ENCODE results near the gene ZDHHC20. TPM values are rescaled to one million over a fixed set of nuclear protein-coding genes. Genes with fewer than 3 reads are reported as not detected.

The ZDHHC20 gene
- total RNA-seq, 1 experiment from 2014 or later, result 110 TPM

DNA sequence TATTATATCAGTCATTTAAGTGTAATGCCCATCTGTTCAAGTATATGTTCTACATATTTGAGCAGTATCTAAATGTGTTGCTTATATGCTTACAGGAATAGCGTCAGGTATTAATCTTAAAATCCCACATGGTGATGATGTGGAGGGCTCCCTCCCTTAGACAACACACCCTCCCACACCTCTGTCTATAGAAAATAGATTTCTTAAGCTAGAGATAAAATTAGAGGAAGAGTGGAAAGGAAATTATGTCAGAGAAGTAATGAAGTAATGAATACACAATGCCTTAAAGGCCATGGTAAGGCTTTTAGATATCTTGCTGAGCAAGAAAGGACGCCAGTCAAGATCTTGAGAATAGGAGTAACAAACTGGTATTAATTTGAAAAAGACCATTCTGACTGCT lies 12.4 kb downstream of the ZDHHC20 start (continued):
- TF ChIP-seq, protein P1, sequence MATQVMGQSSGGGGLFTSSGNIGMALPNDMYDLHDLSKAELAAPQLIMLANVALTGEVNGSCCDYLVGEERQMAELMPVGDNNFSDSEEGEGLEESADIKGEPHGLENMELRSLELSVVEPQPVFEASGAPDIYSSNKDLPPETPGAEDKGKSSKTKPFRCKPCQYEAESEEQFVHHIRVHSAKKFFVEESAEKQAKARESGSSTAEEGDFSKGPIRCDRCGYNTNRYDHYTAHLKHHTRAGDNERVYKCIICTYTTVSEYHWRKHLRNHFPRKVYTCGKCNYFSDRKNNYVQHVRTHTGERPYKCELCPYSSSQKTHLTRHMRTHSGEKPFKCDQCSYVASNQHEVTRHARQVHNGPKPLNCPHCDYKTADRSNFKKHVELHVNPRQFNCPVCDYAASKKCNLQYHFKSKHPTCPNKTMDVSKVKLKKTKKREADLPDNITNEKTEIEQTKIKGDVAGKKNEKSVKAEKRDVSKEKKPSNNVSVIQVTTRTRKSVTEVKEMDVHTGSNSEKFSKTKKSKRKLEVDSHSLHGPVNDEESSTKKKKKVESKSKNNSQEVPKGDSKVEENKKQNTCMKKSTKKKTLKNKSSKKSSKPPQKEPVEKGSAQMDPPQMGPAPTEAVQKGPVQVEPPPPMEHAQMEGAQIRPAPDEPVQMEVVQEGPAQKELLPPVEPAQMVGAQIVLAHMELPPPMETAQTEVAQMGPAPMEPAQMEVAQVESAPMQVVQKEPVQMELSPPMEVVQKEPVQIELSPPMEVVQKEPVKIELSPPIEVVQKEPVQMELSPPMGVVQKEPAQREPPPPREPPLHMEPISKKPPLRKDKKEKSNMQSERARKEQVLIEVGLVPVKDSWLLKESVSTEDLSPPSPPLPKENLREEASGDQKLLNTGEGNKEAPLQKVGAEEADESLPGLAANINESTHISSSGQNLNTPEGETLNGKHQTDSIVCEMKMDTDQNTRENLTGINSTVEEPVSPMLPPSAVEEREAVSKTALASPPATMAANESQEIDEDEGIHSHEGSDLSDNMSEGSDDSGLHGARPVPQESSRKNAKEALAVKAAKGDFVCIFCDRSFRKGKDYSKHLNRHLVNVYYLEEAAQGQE (IDR thresholded peaks at IDR 0.05; ENCODE audit: low read depth), result no peak
- no peak for TF ChIP-seq ZNF274 (IDR thresholded peaks at IDR 0.05; ENCODE audit: low read depth, low read length)

DNA sequence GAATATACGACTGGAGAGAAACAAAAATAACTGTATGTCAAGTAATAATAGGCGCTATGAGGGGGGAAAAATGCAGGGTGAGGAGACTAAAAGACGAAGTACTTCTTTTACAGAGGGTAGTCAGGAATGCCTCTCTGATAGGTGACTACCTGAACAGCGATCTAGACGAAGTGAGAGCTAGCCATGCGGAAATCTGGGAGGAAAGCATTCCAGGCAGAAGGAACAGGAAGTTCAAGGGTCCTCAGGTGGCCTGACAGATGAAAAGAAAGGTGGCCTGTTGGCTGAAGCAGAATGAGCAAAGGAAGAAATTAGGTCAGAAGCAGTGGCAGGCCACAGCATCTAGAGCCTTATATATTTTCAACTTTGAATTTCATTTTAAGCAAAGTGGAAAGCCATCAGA lies 13.3 kb downstream of the ZDHHC20 start:
- Histone ChIP-seq H3K9ac (ENCODE audit: low read length) (no peak overlapping the region), H3K4me2 (ENCODE audit: low read length) (no peak overlapping the region), H3K36me3 (ENCODE audit: control insufficient read depth in 1 of 2, insufficient read depth in 2 of 2, low read length in 2 of 2) (no peaks in the 10 kb centered on the region), H3K9me2 (ENCODE audit: insufficient read depth) (no peaks in the 10 kb centered on the region), H3K9me3 (ENCODE audit: control insufficient read depth in 1 of 2, insufficient read depth in 1 of 2, low read depth in 1 of 2, low read length in 2 of 2) (no peaks in the 10 kb centered on the region), H4K20me1 (ENCODE audit: insufficient read depth) (peaks cover 4% of the 10 kb centered on the region; the same call in 1 of the 2 replicates), H3K4me3 (replicated peaks in 1 of 2; ENCODE audit: low read depth in 1 of 2, low read length in 2 of 2) (no peak overlapping the region), H3K4me1 (ENCODE audit: control insufficient read depth in 1 of 2, insufficient read depth in 2 of 2, low read length in 2 of 2) (peaks cover 36 to 44% of the 10 kb centered on the region in 2 experiments), H3K79me2 (ENCODE audit: insufficient read depth, low read length) (peaks cover 77% of the 10 kb centered on the region), H3K27ac (ENCODE audit: low read depth, low read length) (no peak overlapping the region), H2AFZ (ENCODE audit: low read depth, low read length, poor library complexity, severe bottlenecking) (no peak overlapping the region), H3K27me3 (ENCODE audit: insufficient read depth, low read length) (no peaks in the 10 kb centered on the region)
- CTCF ChIA-PET, result no interaction called here
- no peak for TF ChIP-seq ZFX (IDR thresholded peaks at IDR 0.05)
- DNase-seq (ENCODE audit: low read depth, low spot score) (no peak), ATAC-seq (no peak)
- POLR2A ChIA-PET, result no interaction called here
- RAD21 ChIA-PET (ENCODE audit: low non-redundant PET in 1 of 2, low total read pairs in 2 of 2, uncharacterized antibody in 2 of 2, unreplicated experiment in 2 of 2), result no interaction called here
- BruUV-seq (replicated peaks), result no TSS peak
- intact Hi-C loops (cut with micrococcal nuclease), result no loop called here

DNA sequence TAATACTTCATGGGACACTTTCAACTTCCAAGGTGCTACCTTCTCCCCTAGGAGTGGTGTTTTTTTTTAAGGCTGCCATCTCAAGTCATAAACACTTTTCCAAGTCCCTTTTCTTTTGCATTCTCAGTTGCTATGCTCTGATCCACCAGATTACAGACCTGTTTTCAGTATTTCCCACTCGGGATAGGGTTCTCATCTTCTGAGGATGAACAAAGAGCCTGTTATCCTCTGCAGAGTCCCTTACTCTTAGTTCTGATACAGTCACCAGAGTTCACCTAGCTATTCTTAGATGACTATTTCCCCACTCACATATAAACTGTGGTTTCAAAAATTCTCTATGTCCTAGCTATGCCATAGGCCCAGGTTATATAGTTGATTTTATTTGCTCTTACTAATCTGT lies 15.9 kb downstream of the ZDHHC20 start:
- TF ChIP-seq, protein P1 (IDR thresholded peaks at IDR 0.05; ENCODE audit: low read depth), result no peak
- TF ChIP-seq, protein P2, sequence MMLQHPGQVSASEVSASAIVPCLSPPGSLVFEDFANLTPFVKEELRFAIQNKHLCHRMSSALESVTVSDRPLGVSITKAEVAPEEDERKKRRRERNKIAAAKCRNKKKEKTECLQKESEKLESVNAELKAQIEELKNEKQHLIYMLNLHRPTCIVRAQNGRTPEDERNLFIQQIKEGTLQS (IDR thresholded peaks at IDR 0.05), result no peak
- TF ChIP-seq SRF (IDR thresholded peaks at IDR 0.05; ENCODE audit: low read depth) (0 out of 2 replicates have a peak, but pooled peaks have one; percentile 24), ZNF274 (IDR thresholded peaks at IDR 0.05; ENCODE audit: low read depth, low read length) (no peak)
- TF ChIP-seq, protein P3, sequence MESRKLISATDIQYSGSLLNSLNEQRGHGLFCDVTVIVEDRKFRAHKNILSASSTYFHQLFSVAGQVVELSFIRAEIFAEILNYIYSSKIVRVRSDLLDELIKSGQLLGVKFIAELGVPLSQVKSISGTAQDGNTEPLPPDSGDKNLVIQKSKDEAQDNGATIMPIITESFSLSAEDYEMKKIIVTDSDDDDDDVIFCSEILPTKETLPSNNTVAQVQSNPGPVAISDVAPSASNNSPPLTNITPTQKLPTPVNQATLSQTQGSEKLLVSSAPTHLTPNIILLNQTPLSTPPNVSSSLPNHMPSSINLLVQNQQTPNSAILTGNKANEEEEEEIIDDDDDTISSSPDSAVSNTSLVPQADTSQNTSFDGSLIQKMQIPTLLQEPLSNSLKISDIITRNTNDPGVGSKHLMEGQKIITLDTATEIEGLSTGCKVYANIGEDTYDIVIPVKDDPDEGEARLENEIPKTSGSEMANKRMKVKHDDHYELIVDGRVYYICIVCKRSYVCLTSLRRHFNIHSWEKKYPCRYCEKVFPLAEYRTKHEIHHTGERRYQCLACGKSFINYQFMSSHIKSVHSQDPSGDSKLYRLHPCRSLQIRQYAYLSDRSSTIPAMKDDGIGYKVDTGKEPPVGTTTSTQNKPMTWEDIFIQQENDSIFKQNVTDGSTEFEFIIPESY (IDR thresholded peaks at IDR 0.05; ENCODE audit: extremely low read depth, insufficient replicate concordance, low read length), result no peak
- H4K20me1 ChIP-seq (ENCODE audit: insufficient read depth), result peaks cover 4% of the 10 kb centered on the region; the same call in 1 of the 2 replicates
- H2AFZ ChIP-seq (ENCODE audit: low read depth, low read length, poor library complexity, severe bottlenecking), result no peak overlapping the region
- POLR2A ChIA-PET, result no interaction called here
- peak overlapping the region; percentile 73 for H3K4me2 ChIP-seq (ENCODE audit: low read length)
- peak; percentile 67 for ATAC-seq
- H3K9me2 ChIP-seq (ENCODE audit: insufficient read depth), result no peaks in the 10 kb centered on the region
- no peaks in the 10 kb centered on the region for H3K27me3 ChIP-seq (ENCODE audit: insufficient read depth, low read length)
- no TSS peak for BruUV-seq (replicated peaks)
- RAD21 ChIA-PET (ENCODE audit: low non-redundant PET in 1 of 2, low total read pairs in 2 of 2, uncharacterized antibody in 2 of 2, unreplicated experiment in 2 of 2), result no interaction called here
- peaks cover 0 to 8% of the 10 kb centered on the region in 2 experiments; a peak in 1 of 4 replicates for H3K36me3 ChIP-seq (ENCODE audit: control insufficient read depth in 1 of 2, insufficient read depth in 2 of 2, low read length in 2 of 2)
- H3K79me2 ChIP-seq (ENCODE audit: insufficient read depth, low read length), result peaks cover 85% of the 10 kb centered on the region
- peak overlapping the region; percentile 42 for H3K9ac ChIP-seq (ENCODE audit: low read length)
- peak overlapping the region in 1 of 2 experiments; percentile 38; a peak in 1 of 4 replicates for H3K4me3 ChIP-seq (replicated peaks in 1 of 2; ENCODE audit: low read depth in 1 of 2, low read length in 2 of 2)
- CTCF ChIA-PET, result no interaction called here
- H3K9me3 ChIP-seq (ENCODE audit: control insufficient read depth in 1 of 2, insufficient read depth in 1 of 2, low read depth in 1 of 2, low read length in 2 of 2), result peaks cover 0 to 2% of the 10 kb centered on the region in 2 experiments; a peak in 1 of 4 replicates
- H3K4me1 ChIP-seq (ENCODE audit: control insufficient read depth in 1 of 2, insufficient read depth in 2 of 2, low read length in 2 of 2), result peaks cover 36 to 44% of the 10 kb centered on the region in 2 experiments
- peak overlapping the region; percentile 61 for H3K27ac ChIP-seq (ENCODE audit: low read depth, low read length)
- intact Hi-C loops (cut with micrococcal nuclease), result no loop called here
- no peak for DNase-seq (ENCODE audit: low read depth, low spot score)
